Ovary (tissue), 3 donors: Measurements from ENCODE around the gene EHD3.

Experiments used
- CTCF ChIP-seq, 3 donors: fragments of 450-650 bp in 2 of 3; fragments of 200-600 bp in 1 of 3; IDR thresholded peaks; one replicate each; pipeline versions ENCODE4 v1.5.1 to v1.8.0; 2016 to 2022; ENCODE audit warnings: antibody characterized with exemption in 3 of 3, mild to moderate bottlenecking in 1 of 3
- EP300 ChIP-seq: sonication (generic); formaldehyde crosslinking; IDR thresholded peaks from one replicate; pipeline ENCODE4 v1.6.1; 2017; ENCODE audit warnings: antibody characterized with exemption
- POLR2A ChIP-seq: fragments of 450-650 bp; IDR thresholded peaks from one replicate; pipeline ENCODE4 v1.6.1; 2017; ENCODE audit warnings: antibody characterized with exemption, mild to moderate bottlenecking, moderate library complexity
- donor health status: DM: no; HTN: no; CAD: no.

- no peak for TF ChIP-seq POLR2A
- no peak for TF ChIP-seq CTCF (IDR thresholded peaks at IDR 0.05)
- TF ChIP-seq EP300, result no peak
Measured at GRCh38 chr2:31317396-31317795, 83.4 kb downstream of the EHD3 start.
